IMR-90 (cell line): Measurements from ENCODE around the gene ZDHHC17. TPM values are rescaled to one million over a fixed set of nuclear protein-coding genes. Genes with fewer than 3 reads are reported as not detected.

Experiments used
- ATAC-seq: fragments of 200-7000 bp; cut with Tn5 transposase; 2 replicates; pipeline ENCODE4 v1.9.1; 2020; ENCODE audit warnings: low read depth, mild to moderate bottlenecking, moderate library complexity
- BruUV-seq: library from RNA; stranded (reverse); fragments of 400-500 nt; replicated peaks from 2 replicates; lab custom pipeline; 2021; lab: Mats Ljungman, UMichigan
- CTCF ChIA-PET: fragments of 300-600 bp; formaldehyde crosslinking; extraction: SDS; loops from one replicate; lab custom pipeline; 2021; ENCODE audit warnings: antibody characterized with exemption; lab: Yijun Ruan, JAX
- POLR2A ChIA-PET: fragments of 300-600 bp; sonication (Branson Sonifier 250); formaldehyde crosslinking; loops from one replicate; lab custom pipeline; 2022; ENCODE audit warnings: antibody characterized with exemption; ENCODE audit not compliant: unreplicated experiment; lab: Charles Lee
- DNase-seq: peaks from one replicate; pipeline ENCODE4 v3.0.0; 2013
- H2AFZ ChIP-seq: replicated peaks from 2 replicates; pipeline ENCODE3; 2013; ENCODE audit warnings: low read length, mild to moderate bottlenecking; ENCODE audit not compliant: poor library complexity
- H2AK5ac ChIP-seq: 2 replicates; pipeline ENCODE4 v1.6.1; 2013; ENCODE audit warnings: low read depth, low read length, inconsistent platforms
- H2AK9ac ChIP-seq: replicated peaks from 2 replicates; pipeline ENCODE3; 2013; ENCODE audit warnings: mild to moderate bottlenecking, low read depth, low read length, moderate library complexity; ENCODE audit not compliant: poor library complexity
- H2BK120ac ChIP-seq: 2 replicates; pipeline ENCODE4 v1.6.1; 2013; ENCODE audit warnings: low read depth, low read length, inconsistent platforms
- H2BK15ac ChIP-seq: 3 replicates; pipeline ENCODE4 v1.6.1; 2013; ENCODE audit warnings: low read depth, low read length, inconsistent platforms
- H2BK20ac ChIP-seq: 2 replicates; pipeline ENCODE4 v1.6.1; 2013; ENCODE audit warnings: low read depth, mild to moderate bottlenecking, inconsistent platforms, low read length, moderate library complexity
- H2BK5ac ChIP-seq: 2 replicates; pipeline ENCODE4 v1.6.1; 2013; ENCODE audit warnings: mild to moderate bottlenecking, low read depth, low read length, inconsistent platforms; ENCODE audit not compliant: poor library complexity, severe bottlenecking
- H3K14ac ChIP-seq: replicated peaks from 2 replicates; pipeline ENCODE4 v1.6.1; 2013; ENCODE audit warnings: low read depth, low read length, inconsistent platforms
- H3K18ac ChIP-seq: 2 replicates; pipeline ENCODE4 v1.6.1; 2013; ENCODE audit warnings: low read depth, low read length, control low read depth
- H3K23ac ChIP-seq: 2 replicates; pipeline ENCODE4 v1.6.1; 2013; ENCODE audit warnings: low read depth, low read length, inconsistent platforms
- H3K27ac ChIP-seq: 2 replicates; pipeline ENCODE4 v1.5.1; 2013; ENCODE audit warnings: mild to moderate bottlenecking, control low read depth, low read length; ENCODE audit not compliant: insufficient read depth
- H3K27me3 ChIP-seq: 2 replicates; pipeline ENCODE4 v1.6.1; 2013; ENCODE audit warnings: low read length; ENCODE audit not compliant: control insufficient read depth, insufficient read depth
- H3K36me3 ChIP-seq: 2 replicates; pipeline ENCODE4 v1.6.1; 2013; ENCODE audit warnings: low read length, mixed read lengths; ENCODE audit not compliant: control insufficient read depth, insufficient read depth
- H3K4ac ChIP-seq: 2 replicates; pipeline ENCODE4 v1.6.1; 2013; ENCODE audit warnings: low read depth, low read length, inconsistent platforms
- H3K4me1 ChIP-seq: 2 replicates; pipeline ENCODE4 v1.6.1; 2013; ENCODE audit warnings: low read length, mixed read lengths; ENCODE audit not compliant: control insufficient read depth, insufficient read depth
- H3K4me2 ChIP-seq: 2 replicates; pipeline ENCODE4 v1.6.1; 2013; ENCODE audit warnings: low read depth, mild to moderate bottlenecking, control low read depth, low read length, moderate library complexity
- H3K4me3 ChIP-seq: 2 replicates; pipeline ENCODE4 v1.5.1; 2013; ENCODE audit warnings: low read depth, mild to moderate bottlenecking, control low read depth, low read length, moderate library complexity; ENCODE audit not compliant: insufficient read depth
- H3K56ac ChIP-seq: 2 replicates; pipeline ENCODE4 v1.6.1; 2013; ENCODE audit warnings: low read length, inconsistent platforms; ENCODE audit not compliant: insufficient read depth; ENCODE audit errors: extremely low read depth
- H3K79me1 ChIP-seq, 2 experiments: 2 replicates each; pipeline ENCODE4 v1.6.1; 2013; ENCODE audit warnings: low read length in 2 of 2, inconsistent platforms in 1 of 2, low read depth in 1 of 2
- H3K9ac ChIP-seq: 2 replicates; pipeline ENCODE4 v1.6.1; 2013; ENCODE audit warnings: low read depth, low read length, control low read depth
- H3K9me1 ChIP-seq: 2 replicates; pipeline ENCODE4 v1.6.1; 2013; ENCODE audit warnings: low read length, inconsistent platforms; ENCODE audit not compliant: insufficient read depth
- H3K9me3 ChIP-seq: 2 replicates; pipeline ENCODE4 v1.6.1; 2013; ENCODE audit warnings: low read length; ENCODE audit not compliant: control insufficient read depth, insufficient read depth
- H4K20me1 ChIP-seq: 2 replicates; pipeline ENCODE4 v1.6.1; 2013; ENCODE audit warnings: low read length, inconsistent platforms; ENCODE audit not compliant: insufficient read depth
- H4K5ac ChIP-seq: 2 replicates; pipeline ENCODE4 v1.6.1; 2013; ENCODE audit warnings: mild to moderate bottlenecking, low read depth, low read length, control low read depth
- H4K8ac ChIP-seq, 2 experiments: 2 replicates each; pipeline ENCODE4 v1.6.1; 2013; ENCODE audit warnings: low read depth in 2 of 2, low read length in 2 of 2, control low read depth in 1 of 2, inconsistent platforms in 1 of 2
- H4K91ac ChIP-seq: 2 replicates; pipeline ENCODE4 v1.6.1; 2013; ENCODE audit warnings: low read depth, low read length, inconsistent platforms; ENCODE audit not compliant: insufficient read depth
- CEBPB ChIP-seq: IDR thresholded peaks from 2 replicates; pipeline ENCODE4 v1.6.1; 2012; ENCODE audit warnings: low read depth, low read length, improper control_type of control experiment
- RFX5 ChIP-seq: IDR thresholded peaks from 2 replicates; pipeline ENCODE4 v1.8.0; 2012; ENCODE audit warnings: low read depth, mild to moderate bottlenecking, low read length, moderate library complexity
- WGBS, 2 experiments: methylation state at CpG; one replicate each; pipeline versions ENCODE4 v1.1.5 to v1.1.7; 2013; ENCODE audit warnings: missing lambda C conversion rate in 2 of 2; ENCODE audit not compliant: insufficient read length in 1 of 2; ENCODE audit errors: extremely low coverage in 2 of 2; 5-methylcytosine and 5-hydroxymethylcytosine counted together
- dilution Hi-C: fragments of 300-500 bp; cut with HindIII; formaldehyde crosslinking; loops from one replicate; pipeline ENCODE4 v1.14.3; 2018; ENCODE audit warnings: low sequenced_read_pairs; ENCODE audit not compliant: unreplicated experiment
- in situ Hi-C: fragments of 300-500 bp; cut with MboI; formaldehyde crosslinking; loops from 3 replicates; pipeline ENCODE4 v1.14.3; 2019; ENCODE audit warnings: low sequenced_read_pairs, inconsistent platforms, mixed read lengths
- intact Hi-C: fragments of 100-400 bp; cut with micrococcal nuclease; formaldehyde crosslinking; loops from 2 replicates; pipeline ENCODE4 v1.10.0; 2022
- polyA plus RNA-seq, 3 experiments: library from polyadenylated mRNA; depleted of rRNA; stranded (reverse); fragments of >200 nt; gene quantifications; 2 replicates each; pipeline ENCODE4 v1.2.3, GENCODE V29; 2012; ENCODE audit warnings: low replicate concordance in 1 of 3
- total RNA-seq: library from RNA; depleted of rRNA; stranded (reverse); fragments of >200 nt; gene quantifications from 2 replicates; pipeline ENCODE4 v1.2.3, GENCODE V29; 2012

ZDHHC17 gene
- total and polyA plus RNA-seq, 2 of the 4 experiments (the other 2 are of a cell fraction) = 23.3 to 125 TPM

- Histone ChIP-seq H2AK5ac (no peak overlapping the region), H2BK5ac (no peak overlapping the region), H2AFZ (no peak overlapping the region), H3K18ac (no peak overlapping the region), H3K9me1 (peaks cover 3% of the 10 kb centered on the region; the same call in 1 of the 2 replicates), H3K27ac (no peak overlapping the region), H4K5ac (no peak overlapping the region), H3K56ac (no peak overlapping the region), H3K14ac (no peak overlapping the region), H2BK120ac (no peak overlapping the region), H4K8ac (no peak overlapping the region), H3K4me3 (no peak overlapping the region), H3K79me1 (peaks cover 8 to 10% of the 10 kb centered on the region in 2 experiments; a peak in 3 of 4 replicates), H3K36me3 (peaks cover 3% of the 10 kb centered on the region), H3K4me2 (no peak overlapping the region), H3K4me1 (no peaks in the 10 kb centered on the region; the same call in 1 of the 2 replicates), H2AK9ac (no peak overlapping the region), H3K27me3 (no peaks in the 10 kb centered on the region), H4K91ac (no peak overlapping the region), H2BK15ac (no peak overlapping the region), H3K23ac (no peak overlapping the region), H2BK20ac (no peak overlapping the region), H4K20me1 (no peaks in the 10 kb centered on the region), H3K9me3 (no peaks in the 10 kb centered on the region), H3K9ac (no peak overlapping the region), H3K4ac (no peak overlapping the region)
- WGBS, 2 experiments = 100% methylated on average over 1 of the region's 4 CpGs
- ATAC-seq = no peak
- ChIA-PET CTCF (no interaction called here), POLR2A (no interaction called here)
- BruUV-seq = no TSS peak
- TF ChIP-seq CEBPB = peak; percentile 75
- no peak for TF ChIP-seq RFX5
- dilution Hi-C loops (no loop called here), intact Hi-C loops (no loop called here), in situ Hi-C loops (no loop called here)
- DNase-seq = no peak
Measured at GRCh38 chr12:76813972-76814371, 50.1 kb downstream of the ZDHHC17 start.
